Adrenal gland (tissue), 12 donors: ENCODE measurements around the gene MOB3B. TPM values are rescaled to one million over a fixed set of nuclear protein-coding genes. Genes with fewer than 3 reads are reported as not detected.
"Not testable (repeated sequence)": the region's sequence is repeated elsewhere in the genome, so short reads cannot be mapped to it uniquely, and the experiment has no call there.

Source experiments
- DNase-seq, 7 donors: peaks; one replicate each; pipeline ENCODE4 v3.0.0-alpha.2; 2019 to 2020
- H3K27ac ChIP-seq, 5 donors: fragments of 200-600 bp; sonication (generic) in 4 of 5; 1 replicate in 3 of 5; 2 replicates in 2 of 5; pipeline versions ENCODE4 v1.5.1 to v1.8.0; 2016 to 2020; ENCODE audit warnings: mild to moderate bottlenecking in 1 of 5
- H3K27me3 ChIP-seq: fragments of 200-600 bp; 2 replicates; pipeline ENCODE4 v1.8.0; 2021
- H3K36me3 ChIP-seq, 2 donors: fragments of 200-600 bp; replicated peaks in 1 of 2; 1 replicate in 1 of 2; 2 replicates in 1 of 2; pipeline versions ENCODE4 v1.5.1 to v1.8.0; 2018 to 2022
- H3K4me1 ChIP-seq, 2 donors: fragments of 200-600 bp; replicated peaks in 1 of 2; 1 replicate in 1 of 2; 2 replicates in 1 of 2; pipeline versions ENCODE4 v1.5.1 to v1.8.0; 2018 to 2021
- H3K4me3 ChIP-seq, 4 donors: fragments of 200-600 bp; sonication (generic) in 3 of 4; one replicate each; pipeline ENCODE4 v1.5.1; 2016 to 2018
- H3K9me3 ChIP-seq, 3 donors: fragments of 200-600 bp; sonication (generic) in 1 of 3; replicated peaks in 1 of 3; 1 replicate in 2 of 3; 2 replicates in 1 of 3; pipeline versions ENCODE4 v1.5.1 to v1.8.0; 2016 to 2021
- CTCF ChIP-seq, 6 experiments: fragments of 450-650 bp in 4 of 6; fragments of 200-600 bp in 2 of 6; sonication (generic) in 1 of 6; IDR thresholded peaks; 1 replicate in 5 of 6; 2 replicates in 1 of 6; pipeline versions ENCODE4 v1.5.1 to v1.8.0; 2016 to 2021; ENCODE audit warnings: antibody characterized with exemption in 6 of 6, mild to moderate bottlenecking in 2 of 6, moderate library complexity in 1 of 6
- POLR2A ChIP-seq, 2 donors: fragments of 450-650 bp; IDR thresholded peaks; one replicate each; pipeline ENCODE4 v1.6.1; 2017; ENCODE audit warnings: antibody characterized with exemption in 2 of 2, mild to moderate bottlenecking in 2 of 2, moderate library complexity in 1 of 2
- WGBS, 4 donors: extraction: QIAGEN DNeasy Blood & Tissue Kit in 2 of 4; methylation state at CpG; one replicate each; pipeline versions ENCODE4 v1.1.5 to v1.1.7; 2013 to 2017; 5-methylcytosine and 5-hydroxymethylcytosine counted together
- intact Hi-C, 2 donors: fragments of 100-400 bp; cut with DNase I; formaldehyde crosslinking; loops; one replicate each; pipeline versions ENCODE4 v1.14.1 to v1.15.0; 2022 to 2023
- polyA plus RNA-seq, 3 donors: library from polyadenylated mRNA; stranded (reverse); fragments of 200-250 nt in 2 of 3; fragments of 350-450 nt in 1 of 3; fragmentation: Illumina TruSeq in 1 of 3; extraction: RNeasy Lipid Tissue Mini Kit (QIAGEN cat#74804) in 1 of 3; gene quantifications; one replicate each; pipeline ENCODE4 v1.2.3, GENCODE V29; 2013 to 2014
- total RNA-seq, 9 donors: library from RNA; depleted of rRNA in 4 of 9; stranded (reverse); fragments of >200 nt in 4 of 9; fragments of 120-200 nt in 1 of 9; fragmentation: NEBNext Ultra II Directional in 1 of 9; extraction: Animal tissue kit (Norgen Biotek cat#: 25700) in 1 of 9; gene quantifications; one replicate each; pipeline versions ENCODE4 v1.1.0 to v1.2.4, GENCODE V29; 2013 to 2023
- donor health status: healthy with polysubstance abuse.
- donor health status: Bipolar disorder and iron deficiency.
- donor health status: DM: yes; HTN: yes; CAD: no.
- donor health status: DM: no; HTN: no; CAD: no.
- donor health status: DM: no; HTN: no; CAD: no.
- donor health status: DM: yes; HTN: yes; CAD: no.

Gene MOB3B
- total and polyA plus RNA-seq, 12 donors: 1.3 to 9.0 (median 3.4) TPM

GRCh38 chr9:27450752-27451151 is 78.9 kb downstream of the MOB3B start:
- Histone ChIP-seq H3K9me3 (no peaks in the 10 kb centered on the region), H3K4me1 (no peaks in the 10 kb centered on the region), H3K27ac (no peak overlapping the region), H3K4me3 (no peak overlapping the region), H3K36me3 (no peaks in the 10 kb centered on the region), H3K27me3 (no peaks in the 10 kb centered on the region)
- intact Hi-C loops: no loop called here
- TF ChIP-seq CTCF (IDR thresholded peaks at IDR 0.05) (no peak), POLR2A (IDR thresholded peaks at IDR 0.05) (no peak)
- DNase-seq: no peak

- H3K36me3 ChIP-seq, H3K27ac ChIP-seq, H3K4me3 ChIP-seq, H3K4me1 ChIP-seq, intact Hi-C loops, H3K9me3 ChIP-seq, DNase-seq, H3K27me3 ChIP-seq: not testable (repeated sequence)
- 87 to 95% (median 89%) methylated on average over 3 of the region's 3 CpGs for WGBS, 4 donors
Observed at GRCh38 chr9:27448356-27448755, 81.3 kb downstream of the MOB3B start.

DNA sequence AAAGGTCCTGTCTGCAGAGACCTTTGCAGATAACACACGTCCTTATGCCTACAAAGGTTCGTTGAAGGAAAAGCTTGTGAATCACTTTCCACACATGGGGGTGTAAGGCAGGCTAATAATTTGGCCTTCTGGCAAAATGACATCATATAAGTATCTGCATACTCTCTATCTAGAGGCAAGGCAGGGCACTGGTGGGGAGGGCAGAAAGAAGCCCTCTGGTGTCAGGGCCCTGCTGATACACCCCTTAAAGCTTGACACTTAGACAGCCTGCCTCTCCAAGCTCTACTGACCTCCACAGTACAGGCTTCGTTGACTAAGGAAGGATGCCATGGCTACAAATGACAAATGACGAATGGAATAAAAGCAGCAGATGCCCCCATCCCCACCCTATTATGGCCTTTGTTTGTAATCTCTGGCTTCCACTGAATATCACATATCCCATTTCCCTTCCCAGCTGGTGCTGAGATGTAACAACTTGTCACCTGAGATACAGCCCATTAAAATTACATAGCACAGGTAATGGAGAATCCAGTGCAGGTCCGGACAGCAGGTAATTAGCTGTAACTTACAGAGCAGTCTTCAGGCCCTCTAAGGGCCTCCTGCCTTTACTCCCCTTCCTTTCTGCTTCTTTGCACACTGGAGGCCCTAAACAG is 82.5 kb downstream of the MOB3B start:
- intact Hi-C loops: no loop called here
- whole genome bisulfite sequencing, 4 donors: 64 to 84% (median 76%) methylated on average over 5 of the region's 5 CpGs
- Histone ChIP-seq H3K27me3 (no peaks in the 10 kb centered on the region), H3K9me3 (no peaks in the 10 kb centered on the region), H3K27ac (no peak overlapping the region), H3K36me3 (no peaks in the 10 kb centered on the region), H3K4me1 (no peaks in the 10 kb centered on the region), H3K4me3 (no peak overlapping the region)
- TF ChIP-seq CTCF (IDR thresholded peaks at IDR 0.05): no peak
- no peak for TF ChIP-seq POLR2A (IDR thresholded peaks at IDR 0.05)
- DNase-seq: no peak

GRCh38 chr9:27445688-27446087 is 83.9 kb downstream of the MOB3B start:
- DNase-seq: no peak
- Histone ChIP-seq H3K9me3 (no peaks in the 10 kb centered on the region), H3K36me3 (no peaks in the 10 kb centered on the region), H3K4me3 (no peak overlapping the region), H3K27me3 (no peaks in the 10 kb centered on the region), H3K27ac (no peak overlapping the region), H3K4me1 (no peaks in the 10 kb centered on the region)
- WGBS, 4 donors: 84 to 91% (median 87%) methylated on average over 6 of the region's 6 CpGs
- intact Hi-C loops: no loop called here
- TF ChIP-seq POLR2A (IDR thresholded peaks at IDR 0.05): no peak
- no peak for TF ChIP-seq CTCF (IDR thresholded peaks at IDR 0.05)

DNA sequence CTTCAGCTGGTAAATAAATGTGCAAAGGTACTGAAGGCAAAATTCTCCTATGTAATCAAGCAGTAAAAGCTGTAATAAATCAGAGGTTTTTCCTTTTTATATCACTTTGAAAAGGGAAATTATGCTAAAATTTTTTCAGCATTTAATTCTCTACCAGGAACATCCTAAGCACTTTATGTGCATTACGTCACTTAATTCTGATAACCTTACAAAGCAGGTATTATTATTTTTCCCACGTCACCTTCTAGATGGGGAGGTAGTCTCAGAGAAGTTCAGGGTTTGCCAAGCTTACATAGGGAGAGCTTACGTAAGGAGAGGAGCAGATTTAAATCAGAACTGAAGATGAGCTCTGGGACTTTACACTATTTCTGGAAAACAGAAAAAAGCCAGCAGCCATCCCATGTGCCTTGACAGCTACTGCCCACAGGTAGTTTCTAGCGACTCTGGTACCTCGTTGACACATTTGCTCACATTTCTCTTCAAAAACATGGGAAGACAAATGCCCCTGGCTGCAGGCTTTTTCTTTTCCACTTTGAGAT is 84.5 kb downstream of the MOB3B start:
- no peak overlapping the region for H3K4me3 ChIP-seq
- H3K36me3 ChIP-seq: no peaks in the 10 kb centered on the region
- H3K27ac ChIP-seq: no peak overlapping the region
- no peak for DNase-seq
- TF ChIP-seq CTCF (IDR thresholded peaks at IDR 0.05) (no peak), POLR2A (IDR thresholded peaks at IDR 0.05) (no peak)
- H3K4me1 ChIP-seq: no peaks in the 10 kb centered on the region
- H3K9me3 ChIP-seq: no peaks in the 10 kb centered on the region
- no peaks in the 10 kb centered on the region for H3K27me3 ChIP-seq
- intact Hi-C loops: no loop called here
- 91 to 97% (median 95%) methylated on average over 5 of the region's 5 CpGs for WGBS, 4 donors
